ENCODE measurements around the gene KDM1A.

Gene KDM1A

DNA sequence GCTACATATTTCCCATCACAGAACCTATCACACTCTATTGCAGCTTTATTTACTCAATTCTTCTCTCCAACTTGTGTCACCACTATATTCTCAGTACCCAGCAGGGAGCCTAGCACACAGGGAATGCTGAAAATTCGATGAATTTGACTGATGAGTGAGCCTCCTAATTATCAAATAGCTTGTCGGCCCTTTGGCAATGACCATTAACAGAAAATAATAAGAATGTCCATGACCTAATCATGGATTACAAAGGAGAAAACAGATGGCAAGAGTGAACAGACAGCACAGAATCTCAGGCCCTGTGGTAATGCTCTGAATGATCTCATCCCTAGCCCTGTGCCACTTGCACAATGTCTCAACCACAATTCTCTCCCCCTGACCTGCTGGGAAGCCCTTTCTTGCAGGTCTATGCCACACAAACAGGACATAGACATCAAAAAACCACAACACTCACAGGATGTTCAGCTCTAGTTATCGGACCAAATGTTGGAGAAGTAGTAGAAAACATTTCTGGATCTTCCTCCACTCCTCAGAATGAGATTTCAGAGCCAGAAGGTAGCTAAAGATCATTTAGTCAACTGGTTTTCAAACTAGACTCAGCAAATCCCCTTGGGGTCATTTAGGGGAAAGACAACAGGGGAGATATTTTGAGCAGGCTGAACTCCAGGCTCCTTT lies 80.9 kb downstream of the KDM1A start (continued):
- TF ChIP-seq ZNF335 (tag by site-specific recombination; conservative IDR thresholded peaks at IDR 0.05) (peak; percentile 27; the same call in 1 of the 2 replicates), ZNF24 (tag by site-specific recombination; IDR thresholded peaks at IDR 0.05) (0 out of 2 replicates have a peak, but pooled peaks have one; percentile 35), ZIC2 (tag by site-specific recombination; IDR thresholded peaks at IDR 0.05) (peak; percentile 60), ZNF2 (tag by site-specific recombination; IDR thresholded peaks at IDR 0.05) (0 out of 2 replicates have a peak, but pooled peaks have one; percentile 64), PRDM1 (tag by site-specific recombination; IDR thresholded peaks at IDR 0.05) (peak; percentile 76), ZNF623 (tag by site-specific recombination; IDR thresholded peaks at IDR 0.05) (no peak), KLF9 (tag by site-specific recombination; IDR thresholded peaks at IDR 0.05; ENCODE audit: low read depth) (no peak), FEZF1 (tag by site-specific recombination; IDR thresholded peaks at IDR 0.05) (no peak), SP7 (tag by site-specific recombination; IDR thresholded peaks at IDR 0.05) (peak; percentile 78), ZNF658 (tag by site-specific recombination; IDR thresholded peaks at IDR 0.05) (no peak), ZEB2 (tag by site-specific recombination; IDR thresholded peaks at IDR 0.05) (peak; percentile 84), ZNF561 (tag by site-specific recombination; IDR thresholded peaks at IDR 0.05; ENCODE audit: borderline replicate concordance) (peak; percentile 24; the same call in 1 of the 2 replicates), ZNF184 (tag by site-specific recombination; IDR thresholded peaks at IDR 0.05) (peak; percentile 54; the same call in 1 of the 2 replicates), BCL11A (tag by site-specific recombination; IDR thresholded peaks at IDR 0.05; ENCODE audit: low read depth) (0 out of 2 replicates have a peak, but pooled peaks have one; percentile 57)
- TF ChIP-seq, protein P1, sequence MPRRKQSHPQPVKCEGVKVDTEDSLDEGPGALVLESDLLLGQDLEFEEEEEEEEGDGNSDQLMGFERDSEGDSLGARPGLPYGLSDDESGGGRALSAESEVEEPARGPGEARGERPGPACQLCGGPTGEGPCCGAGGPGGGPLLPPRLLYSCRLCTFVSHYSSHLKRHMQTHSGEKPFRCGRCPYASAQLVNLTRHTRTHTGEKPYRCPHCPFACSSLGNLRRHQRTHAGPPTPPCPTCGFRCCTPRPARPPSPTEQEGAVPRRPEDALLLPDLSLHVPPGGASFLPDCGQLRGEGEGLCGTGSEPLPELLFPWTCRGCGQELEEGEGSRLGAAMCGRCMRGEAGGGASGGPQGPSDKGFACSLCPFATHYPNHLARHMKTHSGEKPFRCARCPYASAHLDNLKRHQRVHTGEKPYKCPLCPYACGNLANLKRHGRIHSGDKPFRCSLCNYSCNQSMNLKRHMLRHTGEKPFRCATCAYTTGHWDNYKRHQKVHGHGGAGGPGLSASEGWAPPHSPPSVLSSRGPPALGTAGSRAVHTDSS (tag by site-specific recombination; IDR thresholded peaks at IDR 0.05): no peak
- TF ChIP-seq, protein P2, sequence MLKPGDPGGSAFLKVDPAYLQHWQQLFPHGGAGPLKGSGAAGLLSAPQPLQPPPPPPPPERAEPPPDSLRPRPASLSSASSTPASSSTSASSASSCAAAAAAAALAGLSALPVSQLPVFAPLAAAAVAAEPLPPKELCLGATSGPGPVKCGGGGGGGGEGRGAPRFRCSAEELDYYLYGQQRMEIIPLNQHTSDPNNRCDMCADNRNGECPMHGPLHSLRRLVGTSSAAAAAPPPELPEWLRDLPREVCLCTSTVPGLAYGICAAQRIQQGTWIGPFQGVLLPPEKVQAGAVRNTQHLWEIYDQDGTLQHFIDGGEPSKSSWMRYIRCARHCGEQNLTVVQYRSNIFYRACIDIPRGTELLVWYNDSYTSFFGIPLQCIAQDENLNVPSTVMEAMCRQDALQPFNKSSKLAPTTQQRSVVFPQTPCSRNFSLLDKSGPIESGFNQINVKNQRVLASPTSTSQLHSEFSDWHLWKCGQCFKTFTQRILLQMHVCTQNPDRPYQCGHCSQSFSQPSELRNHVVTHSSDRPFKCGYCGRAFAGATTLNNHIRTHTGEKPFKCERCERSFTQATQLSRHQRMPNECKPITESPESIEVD (tag by site-specific recombination; IDR thresholded peaks at IDR 0.05): peak; percentile 67
- TF ChIP-seq, protein P3, sequence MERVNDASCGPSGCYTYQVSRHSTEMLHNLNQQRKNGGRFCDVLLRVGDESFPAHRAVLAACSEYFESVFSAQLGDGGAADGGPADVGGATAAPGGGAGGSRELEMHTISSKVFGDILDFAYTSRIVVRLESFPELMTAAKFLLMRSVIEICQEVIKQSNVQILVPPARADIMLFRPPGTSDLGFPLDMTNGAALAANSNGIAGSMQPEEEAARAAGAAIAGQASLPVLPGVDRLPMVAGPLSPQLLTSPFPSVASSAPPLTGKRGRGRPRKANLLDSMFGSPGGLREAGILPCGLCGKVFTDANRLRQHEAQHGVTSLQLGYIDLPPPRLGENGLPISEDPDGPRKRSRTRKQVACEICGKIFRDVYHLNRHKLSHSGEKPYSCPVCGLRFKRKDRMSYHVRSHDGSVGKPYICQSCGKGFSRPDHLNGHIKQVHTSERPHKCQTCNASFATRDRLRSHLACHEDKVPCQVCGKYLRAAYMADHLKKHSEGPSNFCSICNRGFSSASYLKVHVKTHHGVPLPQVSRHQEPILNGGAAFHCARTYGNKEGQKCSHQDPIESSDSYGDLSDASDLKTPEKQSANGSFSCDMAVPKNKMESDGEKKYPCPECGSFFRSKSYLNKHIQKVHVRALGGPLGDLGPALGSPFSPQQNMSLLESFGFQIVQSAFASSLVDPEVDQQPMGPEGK (tag by site-specific recombination; IDR thresholded peaks at IDR 0.05): peak; percentile 82
- TF ChIP-seq, protein P4, sequence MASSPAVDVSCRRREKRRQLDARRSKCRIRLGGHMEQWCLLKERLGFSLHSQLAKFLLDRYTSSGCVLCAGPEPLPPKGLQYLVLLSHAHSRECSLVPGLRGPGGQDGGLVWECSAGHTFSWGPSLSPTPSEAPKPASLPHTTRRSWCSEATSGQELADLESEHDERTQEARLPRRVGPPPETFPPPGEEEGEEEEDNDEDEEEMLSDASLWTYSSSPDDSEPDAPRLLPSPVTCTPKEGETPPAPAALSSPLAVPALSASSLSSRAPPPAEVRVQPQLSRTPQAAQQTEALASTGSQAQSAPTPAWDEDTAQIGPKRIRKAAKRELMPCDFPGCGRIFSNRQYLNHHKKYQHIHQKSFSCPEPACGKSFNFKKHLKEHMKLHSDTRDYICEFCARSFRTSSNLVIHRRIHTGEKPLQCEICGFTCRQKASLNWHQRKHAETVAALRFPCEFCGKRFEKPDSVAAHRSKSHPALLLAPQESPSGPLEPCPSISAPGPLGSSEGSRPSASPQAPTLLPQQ (tag by site-specific recombination; IDR thresholded peaks at IDR 0.05): peak; percentile 48; the same call in 1 of the 2 replicates
- TF ChIP-seq, protein P5, sequence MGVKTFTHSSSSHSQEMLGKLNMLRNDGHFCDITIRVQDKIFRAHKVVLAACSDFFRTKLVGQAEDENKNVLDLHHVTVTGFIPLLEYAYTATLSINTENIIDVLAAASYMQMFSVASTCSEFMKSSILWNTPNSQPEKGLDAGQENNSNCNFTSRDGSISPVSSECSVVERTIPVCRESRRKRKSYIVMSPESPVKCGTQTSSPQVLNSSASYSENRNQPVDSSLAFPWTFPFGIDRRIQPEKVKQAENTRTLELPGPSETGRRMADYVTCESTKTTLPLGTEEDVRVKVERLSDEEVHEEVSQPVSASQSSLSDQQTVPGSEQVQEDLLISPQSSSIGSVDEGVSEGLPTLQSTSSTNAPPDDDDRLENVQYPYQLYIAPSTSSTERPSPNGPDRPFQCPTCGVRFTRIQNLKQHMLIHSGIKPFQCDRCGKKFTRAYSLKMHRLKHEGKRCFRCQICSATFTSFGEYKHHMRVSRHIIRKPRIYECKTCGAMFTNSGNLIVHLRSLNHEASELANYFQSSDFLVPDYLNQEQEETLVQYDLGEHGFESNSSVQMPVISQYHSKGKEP (tag by site-specific recombination; IDR thresholded peaks at IDR 0.05): no peak

Measured in HEK293 (cell line).